Fibroblast of lung (primary cell): Measurements from ENCODE around the gene CST7.

Source experiments
- EZH2 ChIP-seq: IDR thresholded peaks from 2 replicates; pipeline ENCODE4 v1.5.1; 2012; ENCODE audit warnings: low read length, control low read depth, mild to moderate bottlenecking; ENCODE audit errors: missing control alignments
- TF ChIP-seq, protein P1 (sequence below), 2 donors: IDR thresholded peaks in 1 of 2; conservative IDR thresholded peaks in 1 of 2; 1 replicate in 1 of 2; 2 replicates in 1 of 2; pipeline ENCODE4 v1.5.1; 2011 to 2012; ENCODE audit warnings: low read length in 2 of 2, control low read depth in 1 of 2, inconsistent platforms in 1 of 2, low read depth in 1 of 2, mild to moderate bottlenecking in 1 of 2

GRCh38 chr20:24961384-24962181 lies 12.5 kb downstream of the CST7 start:
- TF ChIP-seq, protein P1, sequence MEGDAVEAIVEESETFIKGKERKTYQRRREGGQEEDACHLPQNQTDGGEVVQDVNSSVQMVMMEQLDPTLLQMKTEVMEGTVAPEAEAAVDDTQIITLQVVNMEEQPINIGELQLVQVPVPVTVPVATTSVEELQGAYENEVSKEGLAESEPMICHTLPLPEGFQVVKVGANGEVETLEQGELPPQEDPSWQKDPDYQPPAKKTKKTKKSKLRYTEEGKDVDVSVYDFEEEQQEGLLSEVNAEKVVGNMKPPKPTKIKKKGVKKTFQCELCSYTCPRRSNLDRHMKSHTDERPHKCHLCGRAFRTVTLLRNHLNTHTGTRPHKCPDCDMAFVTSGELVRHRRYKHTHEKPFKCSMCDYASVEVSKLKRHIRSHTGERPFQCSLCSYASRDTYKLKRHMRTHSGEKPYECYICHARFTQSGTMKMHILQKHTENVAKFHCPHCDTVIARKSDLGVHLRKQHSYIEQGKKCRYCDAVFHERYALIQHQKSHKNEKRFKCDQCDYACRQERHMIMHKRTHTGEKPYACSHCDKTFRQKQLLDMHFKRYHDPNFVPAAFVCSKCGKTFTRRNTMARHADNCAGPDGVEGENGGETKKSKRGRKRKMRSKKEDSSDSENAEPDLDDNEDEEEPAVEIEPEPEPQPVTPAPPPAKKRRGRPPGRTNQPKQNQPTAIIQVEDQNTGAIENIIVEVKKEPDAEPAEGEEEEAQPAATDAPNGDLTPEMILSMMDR (conservative IDR thresholded peaks at IDR 0.05 in 1 of 2, IDR thresholded peaks at IDR 0.05 in 1 of 2; ENCODE audit: low read depth in 1 of 2, low read length in 2 of 2): no peak
- TF ChIP-seq EZH2: no peak
